Measurements from ENCODE around the gene HPD. TPM values are rescaled to one million over a fixed set of nuclear protein-coding genes. Genes with fewer than 3 reads are reported as not detected.

The HPD gene
- total RNA-seq, 1 experiment from 2014 or later: 0.51 TPM

- ATAC-seq (no peak), DNase-seq (ENCODE audit: low read depth, low spot score) (no peak)
- Histone ChIP-seq H3K4me1 (ENCODE audit: control insufficient read depth, insufficient read depth, low read length) (peaks cover 30% of the 10 kb centered on the region), H3K27me3 (ENCODE audit: control insufficient read depth, insufficient read depth, low read length) (no peaks in the 10 kb centered on the region), H3K9me3 (ENCODE audit: control insufficient read depth, insufficient read depth, low read depth, low read length) (no peaks in the 10 kb centered on the region), H3K4me3 (ENCODE audit: low read depth in 2 of 2, low read length in 2 of 2) (peak overlapping the region; percentile 55 to 72), H3K36me3 (ENCODE audit: control insufficient read depth, insufficient read depth, low read length) (no peaks in the 10 kb centered on the region; the same call in 1 of the 2 replicates), H3K27ac (ENCODE audit: low read length) (peak overlapping the region; percentile 98)
- in situ Hi-C loops (cut with HindIII; ENCODE audit: low pct_unique_long_range_greater_than_20kb, low sequenced_read_pairs): no loop called here
- TF ChIP-seq TCF7L2 (IDR thresholded peaks at IDR 0.05; ENCODE audit: low read depth, low read length): no peak
- no peak; the same call in 1 of the 2 replicates for TF ChIP-seq POLR2AphosphoS5 (IDR thresholded peaks at IDR 0.05; ENCODE audit: low read depth, low read length)
- no peak for TF ChIP-seq SIN3A (IDR thresholded peaks at IDR 0.05; ENCODE audit: borderline replicate concordance, insufficient read depth, low read depth, low read length)
- TF ChIP-seq CTCF (IDR thresholded peaks at IDR 0.05): no peak
- no peak for TF ChIP-seq REST (IDR thresholded peaks at IDR 0.05; ENCODE audit: insufficient read depth in 1 of 2, low read depth in 2 of 2, low read length in 1 of 2)
- intact Hi-C loops (cut with micrococcal nuclease; ENCODE audit: unreplicated experiment): no loop called here
- CTCF ChIA-PET: no interaction called here
- POLR2A ChIA-PET: interaction anchor here (0.6 to 1.2 kb wide), 2 partner anchors 9 to 123 kb away, joined by 3 to 5 read pairs; partner anchors contain the start of gene RHOF
- BruUV-seq (replicated peaks): TSS peak; percentile 41
These were observed 56.8 kb downstream of the HPD start for GRCh38 chr12:121801595-121802484.

GRCh38 chr12:121800694-121801594 lies 57.7 kb downstream of the HPD start:
- H3K4me1 ChIP-seq (ENCODE audit: control insufficient read depth, insufficient read depth, low read length): peaks cover 35% of the 10 kb centered on the region
- no peaks in the 10 kb centered on the region; the same call in 1 of the 2 replicates for H3K36me3 ChIP-seq (ENCODE audit: control insufficient read depth, insufficient read depth, low read length)
- in situ Hi-C loops (cut with HindIII; ENCODE audit: low pct_unique_long_range_greater_than_20kb, low sequenced_read_pairs) (no loop called here), intact Hi-C loops (cut with micrococcal nuclease; ENCODE audit: unreplicated experiment) (no loop called here)
- H3K27ac ChIP-seq (ENCODE audit: low read length): peak overlapping the region; percentile 98
- POLR2A ChIA-PET: no interaction called here
- no TSS peak for BruUV-seq (replicated peaks)
- peak overlapping the region; percentile 55 to 72 for H3K4me3 ChIP-seq (ENCODE audit: low read depth in 2 of 2, low read length in 2 of 2)
- CTCF ChIA-PET: interaction anchor here (0.6 kb wide), 1 partner anchor 11 kb away, joined by 4 read pairs; no protein-coding TSS in a partner anchor
- H3K27me3 ChIP-seq (ENCODE audit: control insufficient read depth, insufficient read depth, low read length): no peaks in the 10 kb centered on the region
- no peak; the same call in 1 of the 2 replicates for TF ChIP-seq SIN3A (IDR thresholded peaks at IDR 0.05; ENCODE audit: borderline replicate concordance, insufficient read depth, low read depth, low read length)
- no peak for TF ChIP-seq CTCF (IDR thresholded peaks at IDR 0.05)
- TF ChIP-seq POLR2AphosphoS5 (IDR thresholded peaks at IDR 0.05; ENCODE audit: low read depth, low read length): peak; percentile 48; the same call in 1 of the 2 replicates
- no peak for TF ChIP-seq REST (IDR thresholded peaks at IDR 0.05; ENCODE audit: insufficient read depth in 1 of 2, low read depth in 2 of 2, low read length in 1 of 2)
- ATAC-seq (no peak), DNase-seq (ENCODE audit: low read depth, low spot score) (no peak)
- H3K9me3 ChIP-seq (ENCODE audit: control insufficient read depth, insufficient read depth, low read depth, low read length): no peaks in the 10 kb centered on the region

Measured in Panc1 (cell line).